K562 (cell line): Measurements from ENCODE around the gene DHX36. TPM values are rescaled to one million over a fixed set of nuclear protein-coding genes. Genes with fewer than 3 reads are reported as not detected.

ENCODE experiments used
- ATAC-seq: fragments of 200-7000 bp; cut with Tn5 transposase; 3 replicates; pipeline ENCODE4 v1.9.1; 2020; ENCODE audit warnings: moderate library complexity
- BruUV-seq: library from RNA; stranded (reverse); fragments of 400-500 nt; replicated peaks from 2 replicates; lab custom pipeline; 2021; lab: Mats Ljungman, UMichigan
- CTCF ChIA-PET: fragments of 300-600 bp; formaldehyde crosslinking; extraction: SDS; loops from one replicate; lab custom pipeline; 2021; ENCODE audit warnings: low intra/inter-chr PET ratio; lab: Yijun Ruan, JAX
- POLR2A ChIA-PET: fragments of 300-600, 350-650 bp; sonication (Branson Sonifier 250); formaldehyde crosslinking; extraction: SDS; loops from one replicate; lab custom pipeline; 2021; ENCODE audit warnings: antibody characterized with exemption, inconsistent platforms; lab: Yijun Ruan, JAX
- DNase-seq, 4 experiments: peaks; one replicate each; pipeline versions ENCODE4 v3.0.0 to v3.0.0-alpha.2; 2011 to 2018; ENCODE audit warnings: low spot score in 3 of 4, mixed read lengths in 3 of 4; ENCODE audit errors: extremely low read depth in 1 of 4
- FAIRE-seq: peaks from 2 replicates; lab custom pipeline; 2011; peaks lifted over from hg19 to GRCh38; lab: Jason Lieb, UNC
- H2AFZ ChIP-seq: 2 replicates; pipeline ENCODE4 v1.6.0; 2011; ENCODE audit warnings: low read depth, low read length, control low read depth, inconsistent platforms
- H3K27ac ChIP-seq: fragments of 200-600 bp; 3 replicates; pipeline ENCODE4 v1.8.0; 2011; ENCODE audit warnings: low read depth, mild to moderate bottlenecking, control low read depth, inconsistent platforms, low read length, moderate library complexity, mixed read lengths; ENCODE audit errors: extremely low read depth
- H3K27me3 ChIP-seq, 2 experiments: fragments of 300-600 bp in 1 of 2; 2 replicates in 1 of 2; 3 replicates in 1 of 2; pipeline versions ENCODE4 v1.6.0 to v1.8.0; 2011; ENCODE audit warnings: inconsistent platforms in 2 of 2, low read length in 2 of 2, mild to moderate bottlenecking in 1 of 2, mixed read lengths in 1 of 2, moderate library complexity in 1 of 2; ENCODE audit not compliant: control insufficient read depth in 2 of 2, insufficient read depth in 2 of 2
- H3K36me3 ChIP-seq: fragments of 300-600 bp; 3 replicates; pipeline ENCODE4 v1.8.0; 2011; ENCODE audit warnings: mild to moderate bottlenecking, low read length, inconsistent platforms; ENCODE audit not compliant: control insufficient read depth, insufficient read depth
- H3K4me1 ChIP-seq, 2 experiments: fragments of 200-600 bp in 1 of 2; replicated peaks in 1 of 2; 2 replicates in 1 of 2; 3 replicates in 1 of 2; pipeline versions ENCODE4 v1.5.1 to v1.8.0; 2011; ENCODE audit warnings: inconsistent platforms in 2 of 2, low read length in 2 of 2, mild to moderate bottlenecking in 1 of 2, mixed read lengths in 1 of 2, moderate library complexity in 1 of 2; ENCODE audit not compliant: control insufficient read depth in 2 of 2, insufficient read depth in 2 of 2
- H3K4me2 ChIP-seq: 2 replicates; pipeline ENCODE4 v1.6.1; 2011; ENCODE audit warnings: low read length, control low read depth, inconsistent platforms, mixed read lengths; ENCODE audit not compliant: insufficient read depth
- H3K4me3 ChIP-seq: fragments of 200-600 bp; sonication (generic), shearing (Covaris generic); 2 replicates; pipeline ENCODE4 v1.5.1; 2016; ENCODE audit warnings: control low read depth, inconsistent platforms
- H3K79me2 ChIP-seq: fragments of 200-600 bp; 3 replicates; pipeline ENCODE4 v1.8.0; 2011; ENCODE audit warnings: low read length, inconsistent platforms; ENCODE audit not compliant: control insufficient read depth, insufficient read depth
- H3K9ac ChIP-seq, 2 experiments: 2 replicates each; pipeline versions ENCODE4 v1.6.0 to v1.6.1; 2011; ENCODE audit warnings: low read depth in 2 of 2, low read length in 2 of 2, control low read depth in 1 of 2, inconsistent platforms in 1 of 2, mild to moderate bottlenecking in 1 of 2, mixed read lengths in 1 of 2; ENCODE audit not compliant: insufficient read depth in 1 of 2
- H3K9me1 ChIP-seq: one replicate; pipeline ENCODE4 v1.6.0; 2011; ENCODE audit warnings: inconsistent platforms, mild to moderate bottlenecking, low read length, moderate library complexity; ENCODE audit not compliant: control insufficient read depth, insufficient read depth
- H3K9me3 ChIP-seq: replicated peaks from 2 replicates; pipeline ENCODE4 v1.5.1; 2011; ENCODE audit warnings: low read depth, low read length, inconsistent platforms; ENCODE audit not compliant: control insufficient read depth, insufficient read depth
- H4K20me1 ChIP-seq: replicated peaks from 2 replicates; pipeline ENCODE4 v1.6.1; 2011; ENCODE audit warnings: low read length, inconsistent platforms, mixed read lengths; ENCODE audit not compliant: control insufficient read depth, insufficient read depth
- DPF2 ChIP-seq: fragments of 450-650 bp; IDR thresholded peaks from 2 replicates; pipeline ENCODE4 v1.6.1; 2016
- ETV5 ChIP-seq: sonication (generic); formaldehyde crosslinking; IDR thresholded peaks from 2 replicates; pipeline ENCODE4 v1.4.0; 2020; ENCODE audit warnings: low read depth, mild to moderate bottlenecking, missing genetic modification reagents
- FOXK1 ChIP-seq: sonication (generic); formaldehyde crosslinking; IDR thresholded peaks from 2 replicates; pipeline ENCODE4 v1.8.0; 2022; ENCODE audit warnings: missing genetic modification reagents, mild to moderate bottlenecking, borderline replicate concordance
- MAFF ChIP-seq: IDR thresholded peaks from 2 replicates; pipeline ENCODE4 v1.6.1; 2012; ENCODE audit warnings: low read length, improper control_type of control experiment
- NR2C1 ChIP-seq, 2 experiments: fragments of 450-650 bp; IDR thresholded peaks; 2 replicates each; pipeline ENCODE4 v1.6.1; 2017; ENCODE audit warnings: mild to moderate bottlenecking in 2 of 2, antibody characterized with exemption in 1 of 2, inconsistent platforms in 1 of 2, missing compliant biosample characterization in 1 of 2, missing genetic modification characterization in 1 of 2
- PCBP1 ChIP-seq: fragments of 200-400 bp; formaldehyde crosslinking; IDR thresholded peaks from 2 replicates; pipeline ENCODE4 v1.6.1; 2018; ENCODE audit warnings: mild to moderate bottlenecking, low read depth, low read length; ENCODE audit not compliant: poor library complexity, severe bottlenecking
- PRMT5 ChIP-seq: sonication (generic); formaldehyde crosslinking; IDR thresholded peaks from 2 replicates; pipeline ENCODE4 v1.5.0; 2020; ENCODE audit warnings: missing genetic modification reagents
- RBM15 ChIP-seq: fragments of 200-400 bp; formaldehyde crosslinking; IDR thresholded peaks from 2 replicates; pipeline ENCODE4 v1.6.1; 2018; ENCODE audit warnings: mild to moderate bottlenecking, low read length, moderate library complexity; ENCODE audit not compliant: insufficient read depth
- SAFB2 ChIP-seq: fragments of 200-400 bp; formaldehyde crosslinking; IDR thresholded peaks from 2 replicates; pipeline ENCODE4 v1.6.1; 2018; ENCODE audit warnings: borderline replicate concordance, low read length, low read depth, moderate library complexity; ENCODE audit not compliant: severe bottlenecking
- ZBTB12 ChIP-seq: fragments of 250-450 bp; sonication (Bioruptor Pico); IDR thresholded peaks from 2 replicates; pipeline ENCODE4 v1.4.0; 2020
- ZNF143 ChIP-seq: sonication (generic); formaldehyde crosslinking; IDR thresholded peaks from 2 replicates; pipeline ENCODE4 v1.9.0; 2022; ENCODE audit warnings: mild to moderate bottlenecking, missing genetic modification reagents
- ZNF707 ChIP-seq: fragments of 250-450 bp; sonication (Bioruptor Pico); conservative IDR thresholded peaks from 2 replicates; pipeline ENCODE4 v1.8.0; 2022; ENCODE audit warnings: inconsistent platforms, mild to moderate bottlenecking, moderate library complexity
- WGBS: fragments of 100-300 bp; shearing (Covaris generic); methylation state at CpG from one replicate; pipeline ENCODE4 v1.1.6; 2016; ENCODE audit warnings: low coverage, mixed read lengths; ENCODE audit not compliant: insufficient coverage; ENCODE audit errors: missing lambda C conversion rate; 5-methylcytosine and 5-hydroxymethylcytosine counted together
- in situ Hi-C: fragments of 300-500 bp; cut with MboI; formaldehyde crosslinking; loops from 4 replicates; pipeline ENCODE4 v1.15.0; 2018; ENCODE audit warnings: inconsistent platforms, mixed read lengths
- intact Hi-C: fragments of 100-400 bp; cut with micrococcal nuclease; formaldehyde crosslinking; loops from 2 replicates; pipeline ENCODE4 v1.14.2; 2022
- polyA plus RNA-seq, 8 experiments: library from polyadenylated mRNA; depleted of rRNA in 4 of 8; stranded (reverse) in 5 of 8; unstranded in 3 of 8; fragments of >200 nt; fragmentation: Nextera tagmentation in 2 of 8; fragmentation: Illumina TruSeq in 1 of 8; extraction: Ambion mirVana in 2 of 8; extraction: Trizol in 1 of 8; gene quantifications; 2 replicates each; pipeline versions ENCODE4 v1.2.1 to v1.2.3, GENCODE V29; 2011 to 2014; ENCODE audit warnings: inconsistent platforms in 1 of 8, missing spikeins in 1 of 8
- total RNA-seq, 7 experiments: library from RNA; depleted of rRNA in 6 of 7; stranded (reverse); fragments of >200 nt in 6 of 7; fragmentation: Illumina TruSeq in 2 of 7; extraction: Trizol in 2 of 7; gene quantifications; 2 replicates each; pipeline versions ENCODE4 v1.2.1 to v1.2.3, GENCODE V29; 2011 to 2021; ENCODE audit warnings: low replicate concordance in 1 of 7
- TF ChIP-seq, protein P1 (sequence below): fragments of 250-450 bp; sonication (Bioruptor Pico); IDR thresholded peaks from 2 replicates; pipeline ENCODE4 v1.9.0; 2021; ENCODE audit warnings: mild to moderate bottlenecking
- TF ChIP-seq, protein P2 (sequence below): sonication (generic); formaldehyde crosslinking; IDR thresholded peaks from 2 replicates; pipeline ENCODE4 v1.8.0; 2022; ENCODE audit warnings: missing genetic modification reagents, mild to moderate bottlenecking, borderline replicate concordance
- TF ChIP-seq, protein P3 (sequence below): fragments of 450-650 bp; IDR thresholded peaks from 2 replicates; pipeline ENCODE4 v1.6.1; 2017; ENCODE audit warnings: mild to moderate bottlenecking, moderate library complexity
- TF ChIP-seq, protein P4 (sequence below), 2 experiments: fragments of 250-450 bp in 1 of 2; fragments of 450-650 bp in 1 of 2; sonication (Bioruptor Pico) in 1 of 2; IDR thresholded peaks; 2 replicates each; pipeline versions ENCODE4 v1.6.1 to v1.8.0; 2016 to 2021; ENCODE audit warnings: mild to moderate bottlenecking in 2 of 2, moderate library complexity in 2 of 2, missing compliant biosample characterization in 1 of 2, missing genetic modification characterization in 1 of 2

Gene DHX36
- total and polyA plus RNA-seq, 9 of the 15 experiments (the other 6 are each of a cell fraction or from before 2014, with no cell fraction given) = 44.3 to 98.7 (median 57.0) TPM

DNA sequence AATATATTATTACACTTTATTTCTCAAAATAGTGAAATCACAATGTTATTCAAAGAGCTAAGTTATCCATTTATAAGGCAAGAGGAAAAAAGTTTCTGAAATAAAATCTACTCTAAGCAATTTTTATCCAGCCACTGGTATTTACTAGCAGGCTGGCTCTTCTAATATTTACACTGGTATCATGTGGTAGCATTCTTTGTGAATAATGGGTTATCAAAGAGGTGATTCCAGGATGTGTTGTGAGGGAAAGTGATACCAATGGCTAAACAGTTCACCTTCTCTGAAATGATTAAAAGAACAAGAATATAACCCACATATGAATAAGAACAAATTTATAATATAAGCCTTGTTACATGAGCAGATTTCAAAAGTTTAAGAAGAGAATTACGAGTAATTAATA is 44.1 kb downstream of the DHX36 start:
- H3K36me3 ChIP-seq = peaks cover 93% of the 10 kb centered on the region
- intact Hi-C loops = no loop called here
- no peak overlapping the region for H3K9ac ChIP-seq
- BruUV-seq = no TSS peak
- no peak overlapping the region for H2AFZ ChIP-seq
- no peaks in the 10 kb centered on the region for H3K9me3 ChIP-seq
- DNase-seq (no peak), ATAC-seq (no peak), FAIRE-seq (no peak)
- H3K4me1 ChIP-seq = no peaks in the 10 kb centered on the region
- H3K9me1 ChIP-seq = no peaks in the 10 kb centered on the region
- H3K79me2 ChIP-seq = no peaks in the 10 kb centered on the region
- ChIA-PET CTCF (no interaction called here), POLR2A (no interaction called here)
- TF ChIP-seq ETV5 (CRISPR knock-in tag) (no peak), MAFF (no peak), PCBP1 (no peak), SAFB2 (no peak), FOXK1 (no peak), NR2C1 (IDR thresholded peaks at IDR 0.05) (no peak), NR2C1 (tag; IDR thresholded peaks at IDR 0.05) (no peak), ZNF143 (CRISPR knock-in tag) (no peak), DPF2 (no peak), PRMT5 (no peak), ZNF707 (CRISPR knock-in tag) (no peak), RBM15 (no peak), ZBTB12 (CRISPR knock-in tag) (no peak)
- TF ChIP-seq, protein P1, sequence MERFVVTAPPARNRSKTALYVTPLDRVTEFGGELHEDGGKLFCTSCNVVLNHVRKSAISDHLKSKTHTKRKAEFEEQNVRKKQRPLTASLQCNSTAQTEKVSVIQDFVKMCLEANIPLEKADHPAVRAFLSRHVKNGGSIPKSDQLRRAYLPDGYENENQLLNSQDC = no peak
- TF ChIP-seq, protein P2, sequence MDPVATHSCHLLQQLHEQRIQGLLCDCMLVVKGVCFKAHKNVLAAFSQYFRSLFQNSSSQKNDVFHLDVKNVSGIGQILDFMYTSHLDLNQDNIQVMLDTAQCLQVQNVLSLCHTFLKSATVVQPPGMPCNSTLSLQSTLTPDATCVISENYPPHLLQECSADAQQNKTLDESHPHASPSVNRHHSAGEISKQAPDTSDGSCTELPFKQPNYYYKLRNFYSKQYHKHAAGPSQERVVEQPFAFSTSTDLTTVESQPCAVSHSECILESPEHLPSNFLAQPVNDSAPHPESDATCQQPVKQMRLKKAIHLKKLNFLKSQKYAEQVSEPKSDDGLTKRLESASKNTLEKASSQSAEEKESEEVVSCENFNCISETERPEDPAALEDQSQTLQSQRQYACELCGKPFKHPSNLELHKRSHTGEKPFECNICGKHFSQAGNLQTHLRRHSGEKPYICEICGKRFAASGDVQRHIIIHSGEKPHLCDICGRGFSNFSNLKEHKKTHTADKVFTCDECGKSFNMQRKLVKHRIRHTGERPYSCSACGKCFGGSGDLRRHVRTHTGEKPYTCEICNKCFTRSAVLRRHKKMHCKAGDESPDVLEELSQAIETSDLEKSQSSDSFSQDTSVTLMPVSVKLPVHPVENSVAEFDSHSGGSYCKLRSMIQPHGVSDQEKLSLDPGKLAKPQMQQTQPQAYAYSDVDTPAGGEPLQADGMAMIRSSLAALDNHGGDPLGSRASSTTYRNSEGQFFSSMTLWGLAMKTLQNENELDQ (CRISPR knock-in tag) = no peak
- TF ChIP-seq, protein P3, sequence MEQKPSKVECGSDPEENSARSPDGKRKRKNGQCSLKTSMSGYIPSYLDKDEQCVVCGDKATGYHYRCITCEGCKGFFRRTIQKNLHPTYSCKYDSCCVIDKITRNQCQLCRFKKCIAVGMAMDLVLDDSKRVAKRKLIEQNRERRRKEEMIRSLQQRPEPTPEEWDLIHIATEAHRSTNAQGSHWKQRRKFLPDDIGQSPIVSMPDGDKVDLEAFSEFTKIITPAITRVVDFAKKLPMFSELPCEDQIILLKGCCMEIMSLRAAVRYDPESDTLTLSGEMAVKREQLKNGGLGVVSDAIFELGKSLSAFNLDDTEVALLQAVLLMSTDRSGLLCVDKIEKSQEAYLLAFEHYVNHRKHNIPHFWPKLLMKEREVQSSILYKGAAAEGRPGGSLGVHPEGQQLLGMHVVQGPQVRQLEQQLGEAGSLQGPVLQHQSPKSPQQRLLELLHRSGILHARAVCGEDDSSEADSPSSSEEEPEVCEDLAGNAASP = no peak
- TF ChIP-seq, protein P4, sequence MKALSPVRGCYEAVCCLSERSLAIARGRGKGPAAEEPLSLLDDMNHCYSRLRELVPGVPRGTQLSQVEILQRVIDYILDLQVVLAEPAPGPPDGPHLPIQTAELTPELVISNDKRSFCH (CRISPR knock-in tag; IDR thresholded peaks at IDR 0.05) = no peak
- TF ChIP-seq, protein P4 (tag; IDR thresholded peaks at IDR 0.05) = no peak
- 94% methylated on average over 1 of the region's 1 CpG for WGBS
- H3K4me3 ChIP-seq = no peak overlapping the region
- in situ Hi-C loops = no loop called here
- no peak overlapping the region for H3K4me2 ChIP-seq
- H3K27ac ChIP-seq = no peak overlapping the region
- H3K27me3 ChIP-seq = no peaks in the 10 kb centered on the region
- no peaks in the 10 kb centered on the region for H4K20me1 ChIP-seq
